ENCODE results near the gene NPR2.
A peak's percentile ranks its signal among the peaks of the same experiment; 100 is the strongest.

NPR2 gene

DNA sequence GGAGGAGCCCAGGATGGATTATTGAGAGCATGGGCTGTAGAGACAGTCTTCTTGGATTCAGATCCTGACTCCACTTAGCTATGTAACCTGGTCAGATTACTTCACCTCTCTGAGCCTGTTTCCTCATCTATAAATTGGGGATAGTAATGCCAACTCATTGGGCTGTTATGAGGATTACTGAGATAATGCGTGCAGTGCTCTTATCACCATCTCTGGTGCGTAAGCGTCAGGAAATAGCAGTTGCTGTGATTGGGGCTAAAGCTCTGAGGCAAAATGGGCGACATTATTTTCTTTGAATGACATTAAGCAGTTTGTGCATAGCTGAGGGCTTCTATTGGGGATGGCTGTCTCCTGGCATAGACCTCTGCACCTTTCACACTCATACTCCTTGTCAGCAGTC is 36.3 kb upstream of the NPR2 start:
- TF ChIP-seq, protein P1, sequence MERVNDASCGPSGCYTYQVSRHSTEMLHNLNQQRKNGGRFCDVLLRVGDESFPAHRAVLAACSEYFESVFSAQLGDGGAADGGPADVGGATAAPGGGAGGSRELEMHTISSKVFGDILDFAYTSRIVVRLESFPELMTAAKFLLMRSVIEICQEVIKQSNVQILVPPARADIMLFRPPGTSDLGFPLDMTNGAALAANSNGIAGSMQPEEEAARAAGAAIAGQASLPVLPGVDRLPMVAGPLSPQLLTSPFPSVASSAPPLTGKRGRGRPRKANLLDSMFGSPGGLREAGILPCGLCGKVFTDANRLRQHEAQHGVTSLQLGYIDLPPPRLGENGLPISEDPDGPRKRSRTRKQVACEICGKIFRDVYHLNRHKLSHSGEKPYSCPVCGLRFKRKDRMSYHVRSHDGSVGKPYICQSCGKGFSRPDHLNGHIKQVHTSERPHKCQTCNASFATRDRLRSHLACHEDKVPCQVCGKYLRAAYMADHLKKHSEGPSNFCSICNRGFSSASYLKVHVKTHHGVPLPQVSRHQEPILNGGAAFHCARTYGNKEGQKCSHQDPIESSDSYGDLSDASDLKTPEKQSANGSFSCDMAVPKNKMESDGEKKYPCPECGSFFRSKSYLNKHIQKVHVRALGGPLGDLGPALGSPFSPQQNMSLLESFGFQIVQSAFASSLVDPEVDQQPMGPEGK (CRISPR knock-in tag; IDR thresholded peaks at IDR 0.05; ENCODE audit: borderline replicate concordance), result no peak
- no peak for TF ChIP-seq ZNF565 (CRISPR knock-in tag; conservative IDR thresholded peaks at IDR 0.05; ENCODE audit: low read depth)
- no peak for TF ChIP-seq ESRRG (CRISPR knock-in tag; IDR thresholded peaks at IDR 0.05)
- TF ChIP-seq TCF4 (CRISPR knock-in tag; IDR thresholded peaks at IDR 0.05; ENCODE audit: borderline replicate concordance), result no peak
- no peak for TF ChIP-seq RARB (CRISPR knock-in tag; IDR thresholded peaks at IDR 0.05)
- TF ChIP-seq BACH2 (CRISPR knock-in tag; IDR thresholded peaks at IDR 0.05; ENCODE audit: borderline replicate concordance), result no peak
- no peak for TF ChIP-seq ISL1 (CRISPR knock-in tag; IDR thresholded peaks at IDR 0.05)
- no peak for TF ChIP-seq GLIS3 (CRISPR knock-in tag; IDR thresholded peaks at IDR 0.05)
- TF ChIP-seq, protein P2, sequence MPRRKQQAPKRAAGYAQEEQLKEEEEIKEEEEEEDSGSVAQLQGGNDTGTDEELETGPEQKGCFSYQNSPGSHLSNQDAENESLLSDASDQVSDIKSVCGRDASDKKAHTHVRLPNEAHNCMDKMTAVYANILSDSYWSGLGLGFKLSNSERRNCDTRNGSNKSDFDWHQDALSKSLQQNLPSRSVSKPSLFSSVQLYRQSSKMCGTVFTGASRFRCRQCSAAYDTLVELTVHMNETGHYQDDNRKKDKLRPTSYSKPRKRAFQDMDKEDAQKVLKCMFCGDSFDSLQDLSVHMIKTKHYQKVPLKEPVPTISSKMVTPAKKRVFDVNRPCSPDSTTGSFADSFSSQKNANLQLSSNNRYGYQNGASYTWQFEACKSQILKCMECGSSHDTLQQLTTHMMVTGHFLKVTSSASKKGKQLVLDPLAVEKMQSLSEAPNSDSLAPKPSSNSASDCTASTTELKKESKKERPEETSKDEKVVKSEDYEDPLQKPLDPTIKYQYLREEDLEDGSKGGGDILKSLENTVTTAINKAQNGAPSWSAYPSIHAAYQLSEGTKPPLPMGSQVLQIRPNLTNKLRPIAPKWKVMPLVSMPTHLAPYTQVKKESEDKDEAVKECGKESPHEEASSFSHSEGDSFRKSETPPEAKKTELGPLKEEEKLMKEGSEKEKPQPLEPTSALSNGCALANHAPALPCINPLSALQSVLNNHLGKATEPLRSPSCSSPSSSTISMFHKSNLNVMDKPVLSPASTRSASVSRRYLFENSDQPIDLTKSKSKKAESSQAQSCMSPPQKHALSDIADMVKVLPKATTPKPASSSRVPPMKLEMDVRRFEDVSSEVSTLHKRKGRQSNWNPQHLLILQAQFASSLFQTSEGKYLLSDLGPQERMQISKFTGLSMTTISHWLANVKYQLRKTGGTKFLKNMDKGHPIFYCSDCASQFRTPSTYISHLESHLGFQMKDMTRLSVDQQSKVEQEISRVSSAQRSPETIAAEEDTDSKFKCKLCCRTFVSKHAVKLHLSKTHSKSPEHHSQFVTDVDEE (CRISPR knock-in tag; IDR thresholded peaks at IDR 0.05), result no peak
- TF ChIP-seq ZNF70 (CRISPR knock-in tag; IDR thresholded peaks at IDR 0.05), result no peak
- no peak for TF ChIP-seq OSR1 (CRISPR knock-in tag; IDR thresholded peaks at IDR 0.05)
- TF ChIP-seq ARNTL (CRISPR knock-in tag; IDR thresholded peaks at IDR 0.05; ENCODE audit: borderline replicate concordance, low read depth), result no peak
- TF ChIP-seq TOX (CRISPR knock-in tag; IDR thresholded peaks at IDR 0.05; ENCODE audit: borderline replicate concordance), result no peak
- TF ChIP-seq PPARA (CRISPR knock-in tag; IDR thresholded peaks at IDR 0.05; ENCODE audit: borderline replicate concordance), result no peak
- no peak for TF ChIP-seq ZC3H10 (CRISPR knock-in tag; IDR thresholded peaks at IDR 0.05)
- ATAC-seq, result no peak

DNA sequence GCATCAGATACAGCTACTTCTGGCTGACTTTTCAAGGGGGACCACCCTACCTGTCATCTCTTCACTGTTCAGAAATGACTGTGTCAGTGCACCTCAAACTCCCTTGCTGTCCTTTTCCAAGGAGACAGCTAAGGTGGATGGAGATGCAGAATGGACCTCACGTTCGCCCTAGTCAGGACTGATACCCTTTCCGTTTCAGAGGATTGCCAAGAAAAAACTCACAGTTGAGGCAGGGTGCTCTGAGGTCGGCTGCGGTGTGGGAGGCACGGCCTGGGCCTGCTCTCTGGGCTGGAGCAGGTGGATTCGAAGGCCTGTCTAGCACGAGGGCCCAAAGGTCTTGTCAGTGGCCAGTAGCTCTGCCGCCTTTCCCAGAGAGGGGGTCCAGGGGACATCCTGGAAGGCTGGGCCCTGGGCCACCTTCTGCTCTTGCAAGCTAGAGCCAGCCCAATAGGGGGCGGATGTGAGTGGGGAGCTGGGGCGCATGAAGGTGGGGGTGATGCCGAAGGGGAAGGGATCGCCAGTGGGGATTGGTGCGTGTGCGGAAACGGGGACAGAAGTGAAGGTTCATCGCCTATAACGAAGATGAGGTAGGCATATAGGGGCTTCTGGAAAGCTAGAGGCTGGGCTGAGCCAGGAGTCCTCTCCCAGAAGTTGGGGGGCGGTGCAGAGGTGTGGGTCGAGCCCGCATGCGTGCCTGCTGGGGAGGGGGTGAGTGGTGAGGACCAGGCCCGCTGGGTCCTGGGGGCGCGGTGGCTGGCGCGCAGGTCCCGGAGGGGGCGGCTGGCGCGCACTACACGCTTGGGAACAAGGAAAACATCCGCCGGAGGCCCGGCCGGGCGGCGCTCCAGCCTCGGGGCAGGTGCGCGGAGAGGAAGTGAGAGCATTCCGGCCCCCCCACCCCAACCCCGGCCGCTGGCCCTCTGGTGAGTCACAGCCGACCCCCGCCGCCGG is 34.8 kb upstream of the NPR2 start:
- TF ChIP-seq TOX (CRISPR knock-in tag; IDR thresholded peaks at IDR 0.05; ENCODE audit: borderline replicate concordance), result no peak
- TF ChIP-seq BACH2 (CRISPR knock-in tag; IDR thresholded peaks at IDR 0.05; ENCODE audit: borderline replicate concordance), result no peak
- TF ChIP-seq, protein P3, sequence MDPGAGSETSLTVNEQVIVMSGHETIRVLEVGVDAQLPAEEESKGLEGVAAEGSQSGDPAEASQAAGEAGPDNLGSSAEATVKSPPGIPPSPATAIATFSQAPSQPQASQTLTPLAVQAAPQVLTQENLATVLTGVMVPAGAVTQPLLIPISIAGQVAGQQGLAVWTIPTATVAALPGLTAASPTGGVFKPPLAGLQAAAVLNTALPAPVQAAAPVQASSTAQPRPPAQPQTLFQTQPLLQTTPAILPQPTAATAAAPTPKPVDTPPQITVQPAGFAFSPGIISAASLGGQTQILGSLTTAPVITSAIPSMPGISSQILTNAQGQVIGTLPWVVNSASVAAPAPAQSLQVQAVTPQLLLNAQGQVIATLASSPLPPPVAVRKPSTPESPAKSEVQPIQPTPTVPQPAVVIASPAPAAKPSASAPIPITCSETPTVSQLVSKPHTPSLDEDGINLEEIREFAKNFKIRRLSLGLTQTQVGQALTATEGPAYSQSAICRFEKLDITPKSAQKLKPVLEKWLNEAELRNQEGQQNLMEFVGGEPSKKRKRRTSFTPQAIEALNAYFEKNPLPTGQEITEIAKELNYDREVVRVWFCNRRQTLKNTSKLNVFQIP (CRISPR knock-in tag; IDR thresholded peaks at IDR 0.05; ENCODE audit: borderline replicate concordance, low read depth), result no peak
- TF ChIP-seq SNAI2 (CRISPR knock-in tag; IDR thresholded peaks at IDR 0.05), result 0 out of 2 replicates have a peak, but pooled peaks have one; percentile 24
- TF ChIP-seq GLIS3 (CRISPR knock-in tag; IDR thresholded peaks at IDR 0.05), result peak; percentile 65; the same call in 1 of the 2 replicates
- no peak for TF ChIP-seq ARNTL (CRISPR knock-in tag; IDR thresholded peaks at IDR 0.05; ENCODE audit: borderline replicate concordance, low read depth)
- TF ChIP-seq ZC3H10 (CRISPR knock-in tag; IDR thresholded peaks at IDR 0.05), result no peak
- peak; percentile 84 for ATAC-seq

DNA sequence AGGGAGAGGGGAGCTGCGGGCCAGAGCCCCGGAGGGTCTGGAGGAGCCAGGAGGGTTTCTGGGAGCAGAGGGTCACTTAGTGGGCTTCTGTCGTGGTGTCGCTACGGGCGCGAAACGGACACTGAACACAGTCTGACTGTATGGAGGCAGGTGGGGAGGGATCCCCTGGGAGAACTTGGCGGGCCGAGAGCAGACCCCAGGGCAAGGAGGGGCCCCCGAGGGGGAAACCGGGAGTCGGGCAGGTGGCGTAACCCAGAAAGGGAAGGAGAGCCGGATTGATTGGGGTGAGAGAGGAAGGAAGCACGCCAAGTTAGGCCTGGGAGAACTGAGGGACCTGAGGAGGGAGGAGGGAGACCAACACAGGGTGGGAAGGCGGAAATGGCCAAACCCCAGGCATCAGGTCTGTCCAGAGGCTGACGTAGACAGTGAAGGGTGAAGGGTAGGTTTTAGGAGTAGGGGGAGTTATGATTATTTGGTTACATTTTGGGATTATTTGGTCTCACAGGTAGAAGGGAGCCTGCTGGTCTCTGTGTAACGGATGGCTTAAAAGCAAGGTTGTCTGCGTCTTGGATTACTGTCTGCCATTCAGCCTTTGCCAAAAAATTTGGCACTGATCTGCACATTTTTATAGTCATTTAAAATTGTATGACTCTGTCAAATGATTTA is 34.0 kb upstream of the NPR2 start:
- ATAC-seq, result peak; percentile 79
- no peak for TF ChIP-seq GLIS3 (CRISPR knock-in tag; IDR thresholded peaks at IDR 0.05)
- TF ChIP-seq, protein P4, sequence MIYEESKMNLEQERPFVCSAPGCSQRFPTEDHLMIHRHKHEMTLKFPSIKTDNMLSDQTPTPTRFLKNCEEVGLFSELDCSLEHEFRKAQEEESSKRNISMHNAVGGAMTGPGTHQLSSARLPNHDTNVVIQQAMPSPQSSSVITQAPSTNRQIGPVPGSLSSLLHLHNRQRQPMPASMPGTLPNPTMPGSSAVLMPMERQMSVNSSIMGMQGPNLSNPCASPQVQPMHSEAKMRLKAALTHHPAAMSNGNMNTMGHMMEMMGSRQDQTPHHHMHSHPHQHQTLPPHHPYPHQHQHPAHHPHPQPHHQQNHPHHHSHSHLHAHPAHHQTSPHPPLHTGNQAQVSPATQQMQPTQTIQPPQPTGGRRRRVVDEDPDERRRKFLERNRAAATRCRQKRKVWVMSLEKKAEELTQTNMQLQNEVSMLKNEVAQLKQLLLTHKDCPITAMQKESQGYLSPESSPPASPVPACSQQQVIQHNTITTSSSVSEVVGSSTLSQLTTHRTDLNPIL (CRISPR knock-in tag; IDR thresholded peaks at IDR 0.05; ENCODE audit: low read depth), result no peak
- no peak for TF ChIP-seq ESRRG (CRISPR knock-in tag; IDR thresholded peaks at IDR 0.05)
- TF ChIP-seq, protein P1 (CRISPR knock-in tag; IDR thresholded peaks at IDR 0.05; ENCODE audit: borderline replicate concordance), result no peak
- TF ChIP-seq RARB (CRISPR knock-in tag; IDR thresholded peaks at IDR 0.05), result no peak
- no peak for TF ChIP-seq PPARA (CRISPR knock-in tag; IDR thresholded peaks at IDR 0.05; ENCODE audit: borderline replicate concordance)
- no peak for TF ChIP-seq ZFP3 (CRISPR knock-in tag; IDR thresholded peaks at IDR 0.05)
- no peak for TF ChIP-seq SNAI2 (CRISPR knock-in tag; IDR thresholded peaks at IDR 0.05)
- TF ChIP-seq, protein P3 (CRISPR knock-in tag; IDR thresholded peaks at IDR 0.05; ENCODE audit: borderline replicate concordance, low read depth), result no peak
- no peak for TF ChIP-seq ARNTL (CRISPR knock-in tag; IDR thresholded peaks at IDR 0.05; ENCODE audit: borderline replicate concordance, low read depth)
- no peak for TF ChIP-seq TOX (CRISPR knock-in tag; IDR thresholded peaks at IDR 0.05; ENCODE audit: borderline replicate concordance)
- no peak for TF ChIP-seq ZNF70 (CRISPR knock-in tag; IDR thresholded peaks at IDR 0.05)
- TF ChIP-seq, protein P5, sequence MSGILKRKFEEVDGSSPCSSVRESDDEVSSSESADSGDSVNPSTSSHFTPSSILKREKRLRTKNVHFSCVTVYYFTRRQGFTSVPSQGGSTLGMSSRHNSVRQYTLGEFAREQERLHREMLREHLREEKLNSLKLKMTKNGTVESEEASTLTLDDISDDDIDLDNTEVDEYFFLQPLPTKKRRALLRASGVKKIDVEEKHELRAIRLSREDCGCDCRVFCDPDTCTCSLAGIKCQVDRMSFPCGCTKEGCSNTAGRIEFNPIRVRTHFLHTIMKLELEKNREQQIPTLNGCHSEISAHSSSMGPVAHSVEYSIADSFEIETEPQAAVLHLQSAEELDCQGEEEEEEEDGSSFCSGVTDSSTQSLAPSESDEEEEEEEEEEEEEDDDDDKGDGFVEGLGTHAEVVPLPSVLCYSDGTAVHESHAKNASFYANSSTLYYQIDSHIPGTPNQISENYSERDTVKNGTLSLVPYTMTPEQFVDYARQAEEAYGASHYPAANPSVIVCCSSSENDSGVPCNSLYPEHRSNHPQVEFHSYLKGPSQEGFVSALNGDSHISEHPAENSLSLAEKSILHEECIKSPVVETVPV (CRISPR knock-in tag; IDR thresholded peaks at IDR 0.05), result no peak
- no peak for TF ChIP-seq ZNF8 (CRISPR knock-in tag; IDR thresholded peaks at IDR 0.05)
